Germinal center (tissue), 1 donor: ENCODE results near the gene TMOD3.

Experiments
- DNase-seq: peaks from one replicate; pipeline ENCODE4 v3.0.0; 2012; ENCODE audit warnings: mixed read lengths, low spot score

The TMOD3 gene

DNA sequence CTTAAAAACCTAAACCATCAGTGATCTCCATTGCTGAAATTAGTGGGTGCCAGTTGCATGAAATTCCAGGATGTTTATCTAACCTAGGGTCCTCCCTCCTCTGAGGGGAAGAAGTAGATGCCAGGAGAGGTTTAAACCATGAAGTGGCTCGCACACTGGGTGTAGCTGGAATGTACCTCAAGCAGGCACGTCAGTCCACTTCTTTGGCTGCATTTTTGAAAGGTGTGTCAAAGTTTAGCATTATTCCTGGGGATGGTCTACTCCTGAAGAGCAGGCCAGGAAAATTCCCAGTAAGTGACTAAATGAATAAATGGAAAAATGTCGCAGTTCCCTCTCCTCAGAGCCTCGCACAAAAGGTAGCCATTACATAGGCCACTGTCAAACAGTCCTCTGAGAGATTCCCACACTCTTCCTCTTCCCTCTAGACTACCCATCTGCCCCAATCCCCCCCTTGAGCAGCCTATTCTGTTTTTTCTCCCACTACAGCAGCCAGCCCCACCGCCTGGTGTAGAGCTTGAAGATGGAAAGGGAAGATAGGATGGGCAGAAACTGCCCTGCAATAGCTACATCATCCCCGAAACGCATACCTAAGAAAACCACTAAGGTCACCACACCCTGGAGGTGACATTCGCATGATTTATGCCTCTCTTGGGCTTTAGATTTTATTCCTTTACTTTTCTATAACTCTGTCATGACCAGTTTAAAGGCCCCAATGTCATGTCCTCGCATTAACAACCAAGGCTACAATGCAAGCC is 655 bp upstream of the TMOD3 start:
- DNase-seq = peak; percentile 2

DNA sequence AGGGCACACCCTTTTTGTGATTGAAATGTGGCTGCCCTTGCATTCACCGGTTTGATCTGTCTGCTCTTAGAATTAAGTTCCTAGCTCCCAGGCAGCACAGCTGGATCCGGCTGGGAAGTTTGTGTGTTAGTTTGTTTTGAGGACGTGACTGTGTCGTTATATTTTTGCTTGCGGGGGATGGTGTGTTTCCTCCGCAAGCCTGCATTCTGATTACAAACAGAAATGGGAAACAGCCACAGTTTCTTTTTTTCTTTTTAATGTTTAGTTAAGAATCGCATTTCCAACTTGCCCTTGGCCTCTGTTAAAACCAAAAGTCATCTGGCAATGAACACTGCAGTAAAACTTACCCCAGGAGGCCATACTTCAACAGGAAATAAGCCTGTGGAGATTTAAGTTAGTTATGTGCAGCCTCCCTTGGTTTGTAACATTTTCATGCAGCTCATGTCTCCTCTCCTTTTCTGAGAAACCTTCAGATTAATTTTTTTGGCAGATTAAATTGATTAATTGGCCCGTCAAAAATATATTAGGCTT is 888 bp downstream of the TMOD3 start:
- DNase-seq = no peak

DNA sequence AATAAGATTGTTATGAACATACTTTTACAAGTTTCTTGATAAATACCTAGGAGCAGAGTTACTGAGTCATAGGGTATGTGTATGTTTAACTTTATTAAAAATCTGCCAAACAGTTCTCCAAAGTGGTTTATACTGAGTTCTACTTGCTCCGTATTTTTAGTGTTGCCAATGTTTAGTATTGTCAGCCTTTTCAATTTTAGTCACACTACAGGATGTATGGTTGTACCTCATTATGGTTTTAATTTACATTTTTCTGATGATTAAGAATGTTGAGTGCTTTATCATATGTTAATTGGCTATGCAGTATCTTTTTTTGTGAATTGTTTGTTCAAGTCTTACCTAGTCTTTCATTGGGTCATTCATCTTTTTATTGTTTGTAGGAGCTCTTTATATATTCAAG is 4.3 kb downstream of the TMOD3 start:
- no peak for DNase-seq

DNA sequence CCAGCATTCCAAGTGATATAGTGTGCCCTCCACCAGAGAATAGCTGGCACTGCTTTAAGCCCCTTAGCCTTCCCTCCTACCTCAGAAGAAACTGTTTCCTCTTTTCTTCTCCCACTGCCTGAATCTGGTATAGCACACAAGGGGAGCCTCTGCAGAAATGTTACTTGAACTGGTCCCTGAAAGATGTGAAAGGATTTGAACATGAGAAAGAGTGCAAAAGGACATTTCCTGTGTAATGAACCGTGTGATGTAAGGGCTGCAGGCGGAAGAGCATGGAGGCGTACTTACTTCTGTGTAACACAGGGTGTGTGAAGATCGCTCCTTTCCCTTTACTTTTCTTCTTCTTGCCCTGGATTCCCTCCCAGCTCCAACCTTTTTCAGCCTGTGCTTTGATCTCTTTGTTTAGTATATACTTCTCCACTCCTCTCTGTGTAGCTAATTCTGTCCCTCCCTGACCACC is 8.4 kb downstream of the TMOD3 start:
- DNase-seq = peak; percentile 12

DNA sequence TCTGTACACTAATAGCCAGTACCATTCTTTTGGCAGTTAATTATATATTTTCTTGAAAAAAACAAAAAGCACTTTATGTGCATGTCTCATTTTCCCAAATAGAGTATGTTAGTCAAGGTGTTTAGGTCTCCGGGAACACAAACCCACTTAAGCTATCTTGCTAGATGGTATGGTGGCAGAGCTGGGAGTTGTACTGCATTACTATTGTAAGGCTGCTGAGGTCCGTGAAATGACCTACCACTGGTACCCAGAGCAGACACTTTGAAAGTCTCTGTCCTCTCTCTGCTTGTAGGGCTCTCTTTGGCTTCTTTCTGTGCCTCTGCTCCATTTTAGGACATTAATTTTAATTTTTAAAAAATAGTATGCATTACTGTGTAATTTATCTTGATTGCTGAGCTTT is 8.8 kb downstream of the TMOD3 start:
- no peak for DNase-seq

DNA sequence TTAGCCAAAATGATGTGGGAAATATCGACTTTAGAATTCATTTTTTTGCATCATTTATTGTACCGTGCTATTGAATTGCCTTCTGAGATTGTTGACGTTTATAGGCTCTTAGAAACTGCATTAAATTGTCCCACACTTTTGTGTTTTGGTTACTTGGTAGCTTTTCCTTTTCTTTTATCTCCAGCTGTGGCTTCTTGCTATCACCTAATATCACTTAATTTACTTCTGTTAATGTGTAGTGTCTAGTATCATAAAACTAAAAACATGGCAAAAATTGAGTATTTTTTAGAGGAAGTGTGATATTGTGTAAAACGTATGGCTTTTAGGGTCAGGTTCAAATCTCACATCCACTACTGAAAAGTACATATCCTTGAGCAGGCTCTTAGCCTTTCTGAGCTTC is 11.2 kb downstream of the TMOD3 start:
- no peak for DNase-seq

DNA sequence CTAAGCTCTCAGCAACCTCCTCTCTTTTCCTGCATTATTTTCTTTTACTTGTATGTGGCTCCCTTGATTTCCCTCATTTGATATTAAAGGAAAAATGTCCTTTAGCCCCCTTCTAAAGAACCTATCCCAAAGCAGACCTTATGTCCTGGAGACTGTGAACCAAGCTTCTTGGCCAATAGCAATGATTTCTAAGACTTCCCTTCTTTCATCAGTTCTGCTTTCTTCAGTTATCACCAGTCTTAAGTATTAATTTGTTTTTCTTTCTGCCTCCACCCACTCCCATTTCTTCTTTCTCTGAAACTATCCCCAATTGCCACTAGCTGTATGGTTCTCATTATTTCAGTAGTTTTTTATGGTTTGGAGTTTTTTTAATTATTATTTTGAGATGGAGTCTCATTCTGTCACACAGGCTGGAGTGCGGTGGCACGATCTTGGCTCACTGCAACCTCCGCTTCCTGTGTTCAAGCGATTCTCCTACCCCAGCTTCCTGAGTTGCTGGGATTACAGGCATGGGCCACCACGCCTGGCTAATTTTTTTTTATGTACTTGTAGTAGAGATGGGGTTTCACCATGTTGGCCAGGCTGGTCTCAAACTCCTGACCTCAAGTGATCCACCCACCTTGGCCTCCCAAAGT is 12.1 kb downstream of the TMOD3 start:
- no peak for DNase-seq

DNA sequence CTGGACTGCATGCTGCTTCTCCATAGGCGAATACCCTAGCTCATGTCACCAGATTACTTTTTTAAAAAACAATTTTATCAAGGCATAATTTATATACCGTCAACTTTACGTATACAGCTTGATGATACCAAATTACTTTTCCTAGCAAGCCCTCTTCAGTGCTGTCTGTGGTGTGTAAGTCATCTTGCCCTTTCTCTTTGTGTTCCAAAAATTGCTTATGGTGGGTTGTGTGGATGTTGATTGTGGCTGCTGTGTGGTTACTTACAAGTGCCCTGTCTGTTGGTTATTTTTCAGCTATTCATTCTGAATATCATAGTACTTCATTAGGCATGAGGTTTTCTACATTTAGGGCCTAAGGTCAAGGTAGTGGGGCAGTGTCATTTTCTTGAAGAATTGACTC is 12.8 kb downstream of the TMOD3 start:
- DNase-seq = no peak

DNA sequence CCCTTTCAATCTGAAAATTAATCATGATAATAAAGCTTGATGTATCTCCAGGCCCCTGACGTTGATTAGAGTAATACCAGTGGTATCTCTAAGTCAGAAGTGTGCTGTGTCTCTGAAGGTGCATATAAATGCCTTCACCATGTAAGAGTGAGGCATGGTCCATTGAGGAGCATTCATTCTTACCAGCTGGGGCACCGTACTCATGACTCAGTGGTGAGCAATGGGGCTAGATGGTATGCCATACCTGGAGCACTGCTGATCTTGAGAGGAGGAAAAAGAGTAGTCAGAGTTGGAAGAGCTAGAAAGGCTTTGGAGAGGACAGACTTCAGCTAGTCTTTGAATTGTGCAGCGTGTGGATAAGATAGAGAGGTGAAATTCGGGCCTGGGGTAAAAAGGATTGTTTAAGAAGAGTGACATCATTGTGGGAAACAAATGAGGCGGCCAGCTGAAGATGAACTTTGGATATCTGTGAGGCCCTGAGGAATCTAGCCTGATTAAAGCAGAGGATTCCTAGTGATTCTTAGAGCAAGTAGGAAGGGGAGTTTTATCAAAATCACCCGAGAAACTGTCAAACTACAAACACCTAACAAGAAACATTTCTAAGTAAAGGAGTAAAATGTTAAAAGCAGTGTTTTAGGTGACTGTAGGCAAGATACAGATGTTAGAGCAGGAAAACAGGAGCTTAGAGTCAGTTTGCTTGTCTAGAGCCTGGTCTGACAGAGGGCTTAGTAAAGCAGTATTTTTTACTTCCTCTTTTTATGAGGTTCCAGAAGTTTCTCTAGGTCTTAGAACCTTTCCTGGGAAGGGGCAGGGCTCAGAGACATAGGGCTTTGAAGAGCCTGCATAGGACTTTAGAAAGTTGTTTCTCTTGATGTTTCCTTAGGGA is 13.6 kb downstream of the TMOD3 start:
- DNase-seq = peak; percentile 15

DNA sequence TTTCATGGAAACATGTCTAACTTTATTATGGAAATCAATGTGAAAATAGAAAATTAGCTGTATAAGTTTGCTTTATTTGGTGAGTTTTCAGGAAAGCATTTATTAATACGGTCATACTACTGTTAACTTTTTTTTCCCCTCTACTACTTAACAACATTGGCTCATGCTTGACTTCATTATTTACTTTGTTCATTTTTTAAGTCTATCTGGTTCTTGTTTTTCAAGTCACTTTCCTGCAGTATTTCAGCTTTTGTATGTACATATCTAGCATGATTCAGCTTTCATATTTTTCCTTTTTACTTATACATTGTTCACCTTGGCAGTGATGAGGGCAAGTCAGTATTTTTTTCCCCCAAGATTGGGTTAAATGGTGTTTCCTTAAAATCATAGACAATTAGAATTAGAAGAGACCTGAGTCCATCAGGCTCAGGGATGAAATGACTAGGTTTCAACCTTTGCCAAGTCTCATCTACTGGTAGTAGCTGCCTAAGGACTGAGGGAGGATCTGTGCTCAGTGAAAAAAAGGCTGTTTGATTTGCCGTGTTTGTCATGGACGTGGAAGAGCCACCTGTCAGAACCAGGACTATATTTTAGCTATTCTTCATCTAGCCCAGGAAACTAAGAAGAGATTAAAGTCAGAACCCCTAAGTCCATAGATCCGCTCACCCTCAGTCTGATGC is 15.4 kb downstream of the TMOD3 start:
- no peak for DNase-seq

DNA sequence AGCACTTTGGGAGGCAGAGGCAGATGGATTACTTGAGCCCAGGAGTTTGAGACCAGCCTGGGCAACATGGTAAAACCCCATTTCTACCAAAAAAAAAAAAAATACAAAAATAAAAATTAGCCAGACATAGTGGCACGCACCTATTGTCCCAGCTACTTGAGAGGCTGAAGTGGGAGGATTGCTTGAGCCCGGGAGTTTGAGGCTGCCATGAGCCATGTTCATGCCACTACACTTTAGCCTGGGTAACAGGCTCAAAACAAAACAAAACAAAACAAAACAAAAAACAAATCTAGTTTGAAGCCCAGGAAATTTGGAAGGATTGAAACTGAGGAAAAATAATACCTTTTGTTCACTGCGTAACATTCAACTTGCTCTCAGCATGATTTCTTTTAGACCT is 16.6 kb downstream of the TMOD3 start:
- DNase-seq = no peak

DNA sequence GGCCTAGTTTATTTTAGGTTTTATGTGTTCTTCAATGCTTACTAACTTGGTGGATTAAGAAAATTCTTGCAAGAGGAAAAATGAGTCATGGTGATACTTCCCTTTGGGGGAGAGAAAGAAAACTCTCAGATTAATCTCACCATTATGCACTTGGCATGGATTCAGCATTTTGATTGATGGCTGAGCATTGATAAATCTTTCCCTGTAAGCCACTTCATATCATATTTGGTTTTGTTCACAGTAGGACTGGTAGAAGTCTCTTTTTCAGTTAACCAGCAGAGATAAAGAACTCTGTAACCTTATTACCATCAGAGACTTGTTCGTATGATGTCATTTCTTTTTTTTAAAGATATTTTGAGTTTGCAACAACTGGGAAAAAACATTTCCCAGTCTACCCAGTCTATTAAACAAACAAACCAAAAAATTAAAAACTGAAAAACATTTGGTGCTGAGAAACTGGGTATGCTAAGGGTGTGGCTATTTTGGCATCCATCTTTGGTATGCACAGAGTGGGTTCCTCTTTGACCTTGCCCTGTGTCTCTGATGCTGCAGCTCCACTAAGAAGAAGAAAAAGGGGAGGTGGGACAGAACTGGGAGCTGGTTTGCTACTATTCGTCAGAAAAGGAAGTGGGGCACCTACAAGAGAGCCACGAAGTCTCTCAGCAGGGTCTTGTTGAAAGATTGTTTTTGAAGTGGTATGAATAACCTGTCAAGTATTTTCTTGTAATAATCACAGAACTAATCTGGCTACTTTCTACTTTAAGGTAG is 17.2 kb downstream of the TMOD3 start:
- DNase-seq = no peak

DNA sequence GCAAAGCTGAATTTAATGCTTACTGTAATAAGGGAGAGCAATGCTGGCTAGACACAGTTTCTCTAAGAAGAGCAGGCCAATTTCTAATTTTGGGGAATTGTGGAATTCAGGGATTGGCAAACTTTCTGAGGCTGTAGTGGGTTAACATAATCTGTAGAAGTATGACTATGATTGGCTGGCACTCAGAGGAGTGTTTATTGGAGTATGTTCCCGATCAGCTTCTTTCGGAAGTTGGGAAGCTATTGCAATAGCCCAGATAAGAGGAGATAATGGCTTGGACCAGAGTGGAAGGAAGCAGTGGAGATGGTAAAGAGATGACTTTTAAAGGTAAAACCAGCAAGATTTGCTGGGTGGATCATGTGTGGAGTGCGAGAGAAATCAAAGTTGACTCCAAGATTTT is 19.4 kb downstream of the TMOD3 start:
- DNase-seq = no peak

DNA sequence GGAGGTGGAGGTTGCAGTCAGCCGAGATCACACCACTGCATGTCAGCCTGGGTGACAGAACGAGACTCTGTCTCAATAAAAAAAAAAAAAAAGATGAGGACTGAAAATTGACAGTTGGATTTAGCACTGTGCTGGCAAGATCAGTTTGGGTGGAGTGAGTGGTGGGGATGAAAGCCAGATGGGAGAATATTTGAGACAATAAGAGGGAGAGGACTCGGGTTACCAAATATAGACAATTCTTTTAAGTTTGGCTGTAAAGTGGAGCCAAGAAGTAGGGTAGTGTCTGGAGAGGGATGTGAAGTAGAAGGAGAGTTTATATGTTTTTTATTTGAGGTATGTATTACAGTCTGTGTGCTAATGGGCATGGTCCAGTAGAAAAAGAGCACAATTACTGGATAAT is 20.4 kb downstream of the TMOD3 start:
- DNase-seq = no peak

DNA sequence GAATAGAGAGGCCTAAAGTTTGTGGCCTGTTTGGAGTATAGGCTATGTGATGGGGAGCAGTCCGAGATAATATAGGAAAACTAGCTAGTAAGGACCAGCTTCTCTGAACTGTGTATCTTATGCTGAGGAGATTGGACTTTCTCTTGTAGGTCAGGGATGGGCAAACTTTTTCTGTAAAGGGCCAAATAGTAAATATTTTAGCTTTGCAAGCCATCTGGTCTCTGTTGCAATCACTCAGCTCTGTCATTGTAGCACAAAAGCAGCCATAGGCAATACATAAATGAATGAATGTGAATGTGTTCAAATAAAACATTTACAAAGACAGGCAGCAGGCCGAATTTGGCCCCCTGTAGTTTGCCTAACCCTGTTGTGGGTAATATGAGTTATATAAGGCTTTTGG is 24.5 kb downstream of the TMOD3 start:
- DNase-seq = no peak

DNA sequence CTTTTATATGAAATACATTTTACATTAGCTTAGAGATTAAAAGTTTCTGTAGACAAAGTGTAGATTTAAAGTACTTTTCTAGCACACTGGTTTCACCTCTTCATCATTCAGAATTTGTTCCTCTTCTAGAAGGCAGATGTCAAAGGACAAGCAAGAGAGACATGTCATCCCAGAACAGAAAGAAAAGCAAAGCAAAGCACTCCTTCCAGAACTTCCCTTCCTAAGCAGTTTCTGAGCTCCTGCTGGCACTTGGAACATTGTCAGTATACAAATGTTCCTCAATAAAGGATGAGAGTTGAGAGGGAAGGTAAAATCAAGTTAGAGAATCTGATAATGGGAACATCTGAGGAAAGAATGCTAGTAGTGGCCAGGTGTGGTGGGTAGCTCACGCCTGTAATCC is 26.2 kb downstream of the TMOD3 start:
- no peak for DNase-seq

DNA sequence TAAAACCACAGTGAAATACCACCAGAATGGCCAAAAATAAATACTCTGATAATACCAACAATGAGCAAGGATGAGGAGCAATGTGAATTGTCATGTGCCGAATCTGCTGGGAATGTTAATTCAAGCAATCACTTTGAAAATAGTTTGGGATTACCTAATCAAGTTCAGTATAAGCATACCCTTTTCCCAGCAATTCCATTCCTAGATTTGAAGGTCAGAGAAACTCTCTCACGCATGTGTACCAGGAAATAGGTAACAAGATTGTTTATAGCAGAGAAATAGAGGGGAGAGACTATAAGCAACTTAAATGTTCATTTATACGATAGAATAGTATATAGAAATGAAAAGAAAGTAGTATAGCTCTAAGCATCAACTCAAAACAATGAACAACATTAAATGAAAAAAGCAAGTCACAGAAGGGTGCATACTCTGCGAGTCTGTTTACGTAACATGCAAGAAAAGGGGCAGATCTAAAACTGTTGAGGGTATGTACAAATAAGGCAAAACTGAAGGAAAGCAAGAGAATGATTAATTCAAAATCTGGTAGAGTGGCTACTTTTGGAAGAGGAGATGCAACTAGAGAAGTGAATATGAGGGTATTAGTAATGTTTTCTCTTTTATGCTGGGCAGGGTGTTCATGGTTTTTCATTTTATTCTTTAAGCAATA is 27.4 kb downstream of the TMOD3 start:
- DNase-seq = no peak

DNA sequence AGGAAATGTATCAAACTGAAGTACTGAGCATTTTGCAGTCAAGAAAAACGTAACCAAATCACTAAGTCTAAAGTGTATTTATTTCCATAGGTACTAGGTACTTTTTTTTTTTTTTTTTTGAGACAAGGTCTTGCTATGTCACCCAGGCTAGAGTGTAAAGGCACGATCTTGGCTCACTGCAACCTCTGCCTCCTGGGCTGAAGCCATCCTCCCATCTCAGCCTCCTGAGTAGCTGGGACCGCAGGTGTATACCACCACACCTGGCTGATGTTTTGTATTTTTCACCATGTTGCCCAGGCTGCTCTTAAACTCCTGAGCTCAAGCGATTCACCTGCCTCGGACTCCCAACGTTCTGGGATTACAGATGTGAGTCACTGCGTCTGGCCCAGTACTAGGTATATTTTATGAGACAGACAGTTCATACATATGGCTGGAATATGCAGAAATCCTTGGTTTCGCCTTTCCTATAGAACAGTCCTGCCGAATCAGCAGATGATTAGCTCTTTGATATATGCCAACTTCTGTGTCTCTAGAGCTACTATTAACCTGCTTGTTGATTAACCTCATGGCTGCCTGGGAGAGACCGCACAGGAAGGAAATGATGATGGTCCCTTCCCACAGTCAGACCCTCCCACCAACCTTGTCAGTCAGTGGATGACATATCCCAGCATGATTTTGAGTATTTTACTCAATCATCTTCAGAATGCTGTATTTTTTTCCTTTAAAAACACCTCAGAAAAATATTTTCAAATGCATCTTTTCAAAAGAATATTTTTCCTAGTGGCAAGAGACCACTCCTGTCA is 32.3 kb downstream of the TMOD3 start:
- DNase-seq = no peak

DNA sequence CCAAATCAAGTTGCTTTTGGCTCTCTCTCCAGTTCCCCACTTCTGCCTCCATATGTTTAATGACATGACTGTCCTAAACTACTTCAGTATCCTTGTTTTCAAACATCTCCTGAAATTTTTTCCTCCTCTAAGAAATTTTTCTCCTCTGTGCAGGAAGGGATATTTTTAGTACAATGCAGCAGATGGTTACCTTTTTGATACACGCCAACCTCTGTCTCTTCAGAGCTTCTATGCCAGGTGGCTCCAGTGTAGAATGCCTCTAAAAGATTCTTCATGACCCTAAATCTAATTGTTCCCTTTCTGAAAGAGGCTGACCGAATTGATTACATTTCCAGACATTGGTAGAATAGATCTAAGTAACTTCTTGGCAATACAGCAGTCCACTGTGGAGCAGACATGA is 33.7 kb downstream of the TMOD3 start:
- no peak for DNase-seq
